Middle frontal gyrus (tissue), 1 donor: ENCODE measurements around the gene ZFPM1.

Source experiments
- DNase-seq: peaks from one replicate; pipeline ENCODE4 v3.0.0-alpha.2; 2015; ENCODE audit warnings: low spot score; ENCODE audit errors: extremely low spot score

The ZFPM1 gene

GRCh38 chr16:88448461-88449266, 4.4 kb upstream of the ZFPM1 start:
- no peak for DNase-seq

DNA sequence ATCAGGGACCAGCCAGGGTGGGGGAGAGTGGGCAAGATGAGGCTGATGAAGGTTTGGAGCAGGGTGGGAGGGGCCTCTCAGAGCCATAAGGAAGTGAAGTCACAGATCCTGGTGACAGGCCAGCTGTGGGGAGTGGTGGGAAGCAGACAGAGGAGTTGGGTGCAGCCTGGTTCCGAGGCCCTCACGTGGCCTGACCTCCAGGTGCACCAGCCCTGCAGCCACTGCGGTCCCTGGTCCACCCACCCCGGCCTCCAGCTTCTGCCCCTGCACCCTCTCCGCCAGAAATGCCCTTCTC, 3.9 kb upstream of the ZFPM1 start:
- DNase-seq = no peak

DNA sequence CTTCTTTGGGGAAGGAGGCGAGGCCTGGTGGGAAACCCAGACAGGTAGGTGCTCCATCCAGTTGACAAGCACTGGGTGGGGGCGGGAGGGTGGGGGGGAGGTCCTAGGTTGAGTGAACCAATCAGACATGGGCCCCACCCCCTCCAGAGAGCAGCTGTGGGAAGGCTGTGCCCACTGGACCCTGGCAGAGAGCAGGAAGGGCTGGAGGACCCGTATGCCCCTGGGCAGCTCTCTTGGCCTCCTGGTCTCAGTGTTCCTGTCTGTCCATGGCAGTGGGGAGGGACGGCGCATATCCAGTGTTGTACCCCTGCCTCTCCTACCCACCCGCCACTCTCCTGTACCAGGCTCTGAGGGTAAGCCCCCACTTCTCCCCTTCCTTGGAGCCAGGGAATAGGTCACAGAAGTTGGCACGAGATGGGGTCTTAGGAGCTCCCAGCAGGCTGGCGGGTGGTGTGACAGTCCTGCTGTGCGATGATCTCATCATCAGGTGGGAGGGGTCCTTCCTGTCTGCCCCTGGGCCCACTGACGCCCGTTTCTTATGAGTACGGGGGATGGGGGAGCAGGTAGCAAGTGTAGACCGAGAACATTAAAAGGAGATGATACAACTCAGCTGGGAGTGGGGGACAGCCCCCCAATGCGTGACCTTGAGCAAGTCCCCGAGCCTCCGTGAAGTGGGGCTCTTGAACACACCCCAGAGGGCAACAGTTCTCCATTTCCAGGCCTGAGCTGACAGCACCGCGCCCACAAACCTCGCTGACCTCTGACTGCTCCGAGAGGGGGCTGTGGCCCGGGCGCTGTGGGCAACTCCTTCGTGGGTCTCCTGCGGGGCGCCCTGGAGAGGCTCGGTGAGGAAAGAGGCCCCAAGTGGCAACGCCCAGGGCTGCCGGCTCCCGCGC, 1.2 kb upstream of the ZFPM1 start:
- DNase-seq = no peak

DNA sequence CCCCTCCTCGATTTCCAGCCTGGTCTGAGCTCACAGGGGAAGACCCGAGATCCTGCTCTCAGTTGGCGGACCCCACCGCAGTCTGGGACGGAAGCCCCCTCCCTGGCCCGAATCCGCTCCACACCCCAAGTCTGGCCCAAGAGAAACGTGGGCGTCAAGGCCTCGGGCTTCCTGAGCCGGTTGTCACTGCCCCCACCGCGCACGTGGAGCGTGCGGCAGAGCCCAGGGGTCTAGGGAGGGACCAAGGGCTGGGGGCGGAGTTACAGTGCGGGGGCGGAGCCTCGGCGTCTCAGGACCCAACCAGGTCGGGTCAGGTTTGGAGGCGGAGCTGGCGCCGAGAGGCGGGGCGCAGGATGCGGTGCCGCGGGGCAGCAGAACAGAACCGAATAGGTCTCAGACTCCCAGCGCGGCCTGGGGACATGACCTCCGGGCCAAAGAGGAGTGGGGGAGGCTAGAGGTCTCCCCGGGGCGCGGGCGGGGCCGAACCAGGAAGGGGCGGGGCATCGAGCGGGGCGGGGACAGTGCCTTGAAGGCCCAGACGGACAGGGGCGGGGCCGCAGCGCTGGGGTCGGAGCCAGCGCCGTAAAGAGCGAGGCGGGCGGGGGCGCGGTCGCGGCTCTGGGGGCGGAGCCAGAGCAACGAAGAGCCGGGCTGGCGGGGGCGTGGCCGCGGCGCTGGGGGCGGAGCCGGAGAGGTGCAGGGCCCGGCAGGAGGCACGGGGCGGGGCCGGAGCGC, 431 bp upstream of the ZFPM1 start:
- peak; percentile 87 for DNase-seq

GRCh38 chr16:88453611-88454522, 787 bp downstream of the ZFPM1 start:
- no peak for DNase-seq

DNA sequence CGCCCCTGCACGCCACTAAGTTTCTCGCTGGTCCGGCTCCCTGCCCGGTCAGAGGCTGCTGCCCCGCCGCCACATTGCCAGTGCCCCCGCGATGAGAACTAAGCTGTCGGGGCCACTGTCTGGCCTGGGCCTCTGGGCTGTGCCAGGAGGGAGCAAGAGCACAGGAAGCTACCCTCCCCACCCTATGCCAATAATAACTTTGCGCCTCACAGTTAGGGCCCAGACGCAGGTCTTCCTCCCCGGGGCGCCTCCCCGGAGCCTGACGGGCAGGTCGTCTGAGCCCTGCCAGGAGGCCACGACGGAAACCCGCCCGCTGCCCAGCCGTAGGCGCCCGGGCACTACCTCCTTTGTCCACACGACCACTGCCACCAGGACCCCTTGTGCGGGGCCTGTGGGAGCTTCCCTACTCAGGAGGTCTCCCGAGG, 1.5 kb downstream of the ZFPM1 start:
- DNase-seq = no peak

DNA sequence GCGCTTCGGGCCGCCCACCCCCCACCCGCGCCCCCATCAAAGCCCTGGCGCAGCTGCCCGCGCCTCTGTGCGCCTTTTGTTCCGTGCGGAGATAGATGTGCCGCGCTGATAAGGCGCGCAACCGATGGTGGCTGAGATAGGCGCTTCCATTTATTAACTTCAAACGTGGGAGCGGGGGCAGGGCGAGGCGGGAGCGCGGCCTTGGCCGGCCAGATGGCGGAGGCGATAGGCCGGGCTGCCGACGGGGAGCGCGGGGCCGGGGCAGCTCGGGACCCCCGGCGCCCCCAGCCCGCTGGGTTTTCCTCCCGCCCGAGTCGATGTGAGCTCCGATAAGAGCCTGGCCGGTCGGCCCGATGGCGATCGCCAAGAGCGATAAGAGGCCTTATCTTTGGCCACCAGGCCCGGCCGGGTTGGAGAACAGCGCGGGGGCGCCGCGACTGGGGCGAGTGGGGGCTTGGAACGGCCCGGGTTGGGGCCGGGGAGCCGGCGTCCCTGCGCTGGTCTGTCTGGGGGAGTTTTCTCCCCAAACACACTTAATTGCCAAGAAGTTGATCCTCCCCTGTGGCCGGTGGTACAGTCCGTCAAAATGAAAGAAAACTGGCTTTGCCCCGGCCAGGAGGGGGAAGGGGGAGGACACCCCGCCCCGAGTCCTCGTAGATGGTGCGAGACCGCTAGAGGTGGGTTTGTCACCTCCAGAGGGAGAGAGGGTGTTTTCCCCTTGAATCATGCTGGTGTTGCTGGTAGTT, 2.7 kb downstream of the ZFPM1 start:
- DNase-seq = no peak

DNA sequence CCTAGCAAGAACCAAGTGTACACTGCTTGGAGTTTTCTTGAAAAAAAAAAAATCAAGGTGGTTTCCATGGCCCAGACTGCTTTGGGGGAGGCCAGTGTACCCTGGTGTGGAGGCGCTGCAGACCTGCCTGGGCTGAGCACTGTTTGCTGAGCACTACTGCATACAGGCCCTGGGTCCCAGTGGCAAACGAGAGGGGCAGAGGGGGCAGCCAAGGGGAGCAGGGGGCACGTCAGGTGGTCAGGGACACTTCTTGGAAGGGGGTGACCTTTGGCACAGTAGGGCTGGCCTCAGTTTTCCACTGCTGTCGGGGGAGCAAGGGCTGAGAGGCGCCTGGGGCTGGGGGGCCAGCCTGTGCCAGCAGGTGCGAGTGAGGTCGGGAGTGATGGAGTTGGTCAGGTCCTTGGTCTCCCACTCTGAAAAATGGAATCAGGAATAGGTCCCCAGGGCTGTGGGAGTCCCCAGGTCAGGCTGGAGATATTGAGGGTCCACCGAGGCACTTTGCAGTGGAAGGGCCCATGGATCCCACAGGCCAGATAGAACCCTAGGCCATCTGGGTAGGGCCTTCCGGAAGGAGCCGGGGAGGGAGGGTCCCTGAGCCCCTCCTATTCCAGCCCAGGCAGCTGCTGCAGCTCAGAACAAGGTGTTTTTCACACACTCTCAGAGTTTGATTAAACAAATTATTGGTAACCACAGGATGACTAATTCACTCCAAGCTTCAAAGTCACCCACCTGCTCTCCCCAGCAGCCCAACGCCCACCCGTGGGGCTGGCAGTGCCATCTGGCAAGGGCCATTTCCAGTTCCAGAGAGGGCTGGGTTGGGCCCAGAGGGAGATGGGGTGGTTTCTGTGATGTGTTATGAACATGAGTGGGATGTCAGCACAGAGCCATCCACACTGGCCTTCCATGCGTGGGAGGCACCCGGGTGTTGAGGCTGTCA, 3.5 kb downstream of the ZFPM1 start:
- no peak for DNase-seq

GRCh38 chr16:88458039-88458772, 5.1 kb downstream of the ZFPM1 start:
- DNase-seq = no peak

DNA sequence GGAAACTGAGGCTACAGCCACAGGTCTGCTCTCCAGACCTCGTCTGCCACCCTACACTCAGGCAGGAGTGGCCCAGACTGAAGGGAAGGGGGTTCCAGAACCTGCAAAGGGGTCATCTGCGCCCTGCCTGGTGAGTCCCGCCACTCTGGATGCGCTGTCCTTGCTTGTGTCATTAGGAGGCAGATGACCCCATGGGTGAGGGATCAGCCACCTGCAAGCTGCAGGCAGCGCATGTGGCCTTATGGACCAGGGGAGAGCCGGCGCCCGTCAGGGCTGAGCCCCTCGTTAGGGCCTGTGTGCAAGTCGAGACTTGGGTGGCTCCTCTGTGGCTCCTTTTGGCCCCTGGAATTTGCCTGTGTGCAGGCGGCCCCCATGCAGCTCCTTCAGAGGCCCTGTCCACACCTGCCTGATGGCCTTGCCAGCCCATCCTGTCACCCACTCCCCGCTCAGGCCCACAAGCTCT, 5.7 kb downstream of the ZFPM1 start:
- DNase-seq = no peak

DNA sequence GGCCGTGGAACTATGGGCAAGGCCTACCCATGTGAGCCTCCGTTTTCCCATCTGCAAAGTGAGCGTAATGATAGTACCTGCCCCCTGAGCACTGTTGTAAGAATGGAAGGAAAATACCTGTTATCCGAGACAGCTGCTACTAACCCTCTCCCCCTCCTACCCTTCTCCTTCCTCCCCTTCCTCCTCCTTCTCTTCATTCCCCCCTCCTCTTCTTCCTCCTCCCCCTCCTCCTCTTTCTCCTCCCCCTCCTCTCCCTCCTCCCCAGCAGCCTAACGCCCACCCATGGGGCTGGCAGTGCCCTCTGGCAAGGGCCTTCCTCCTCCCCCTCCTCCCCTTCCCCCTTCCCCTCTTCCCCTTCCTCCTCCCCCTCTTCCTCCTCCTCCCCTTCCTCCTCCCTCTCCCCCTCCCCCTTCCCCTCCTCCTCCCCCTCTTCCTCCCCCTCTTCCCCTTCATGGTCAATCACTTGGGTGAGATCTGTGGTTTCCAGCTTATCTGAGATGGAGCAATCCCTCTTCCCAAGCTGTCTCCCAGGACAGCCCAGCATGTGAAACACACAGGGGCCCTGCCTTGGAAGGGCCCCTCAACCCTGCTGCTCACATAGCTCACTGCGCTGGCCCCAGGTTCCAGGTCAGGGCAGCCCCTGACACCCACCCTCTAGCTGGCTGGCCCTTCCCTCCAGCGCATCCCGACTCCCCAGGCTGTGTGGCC, 6.4 kb downstream of the ZFPM1 start:
- DNase-seq = no peak

- DNase-seq = no peak
These were observed 7.6 kb downstream of the ZFPM1 start for GRCh38 chr16:88460496-88461330.

GRCh38 chr16:88461331-88462269, 8.5 kb downstream of the ZFPM1 start:
- no peak for DNase-seq

- no peak for DNase-seq
These were observed 9.3 kb downstream of the ZFPM1 start for GRCh38 chr16:88462396-88462795.

GRCh38 chr16:88463411-88463810, 10.3 kb downstream of the ZFPM1 start:
- DNase-seq = no peak
